Activated CD4-positive, alpha-beta T cell treated with anti-CD3 and anti-CD28 coated beads for 36 hours (primary cell): ENCODE measurements around the gene OSBPL10. TPM values are rescaled to one million over a fixed set of nuclear protein-coding genes. Genes with fewer than 3 reads are reported as not detected.
A peak's percentile ranks its signal among the peaks of the same experiment; 100 is the strongest.

Experiments used
- ATAC-seq: fragments of 200-7000 bp; cut with Tn5 transposase; one replicate; pipeline ENCODE4 v1.10.0; 2021; ENCODE audit warnings: mild to moderate bottlenecking, moderate library complexity
- CTCF ChIA-PET: fragments of 350-600 bp; sonication (Branson Sonifier 250); formaldehyde crosslinking; loops from one replicate; lab custom pipeline; 2021; ENCODE audit warnings: antibody characterized with exemption; lab: Charles Lee
- POLR2A ChIA-PET: fragments of 350-600 bp; sonication (Branson Sonifier 250); formaldehyde crosslinking; loops from one replicate; lab custom pipeline; 2021; ENCODE audit warnings: antibody characterized with exemption, inconsistent platforms; lab: Charles Lee
- DNase-seq: peaks from one replicate; pipeline ENCODE4 v3.0.0-alpha.2; 2020
- H3K27ac Mint-ChIP-seq: one replicate; pipeline ENCODE4 v1.8.0; 2021; ENCODE audit warnings: mixed read lengths
- H3K27me3 Mint-ChIP-seq: one replicate; pipeline ENCODE4 v1.8.0; 2021; ENCODE audit warnings: mixed read lengths
- H3K36me3 Mint-ChIP-seq: one replicate; pipeline ENCODE4 v1.8.0; 2021; ENCODE audit warnings: low read depth, mixed read lengths
- H3K4me1 Mint-ChIP-seq: one replicate; pipeline ENCODE4 v1.8.0; 2021; ENCODE audit warnings: mixed read lengths
- H3K4me3 Mint-ChIP-seq: one replicate; pipeline ENCODE4 v1.8.0; 2021; ENCODE audit warnings: mild to moderate bottlenecking, moderate library complexity, mixed read lengths
- H3K9me3 Mint-ChIP-seq: one replicate; pipeline ENCODE4 v1.8.0; 2021; ENCODE audit warnings: low read depth, mixed read lengths
- intact Hi-C, 2 experiments: fragments of 100-400 bp; cut with DNase I in 1 of 2; cut with micrococcal nuclease in 1 of 2; formaldehyde crosslinking; loops; one replicate each; pipeline versions ENCODE4 v1.14.2 to v1.15.1; 2022 to 2024; cut with DNase I, micrococcal nuclease
- total RNA-seq, 2 experiments: library from RNA; stranded (reverse); gene quantifications; one replicate each; pipeline ENCODE4 v1.2.3, GENCODE V29; 2021

Gene OSBPL10
- total RNA-seq, 2 experiments from 2014 or later = 11.2 to 11.8 TPM

- intact Hi-C loops = no loop called here
- no peaks in the 10 kb centered on the region for H3K27me3 Mint-ChIP-seq
- ChIA-PET CTCF (interaction anchor here (0.6 to 1.0 kb wide), 2 partner anchors 104 to 299 kb away, joined by 3 to 5 read pairs; no protein-coding TSS in a partner anchor), POLR2A (no interaction called here)
- no peak overlapping the region for H3K4me3 Mint-ChIP-seq
- H3K27ac Mint-ChIP-seq = no peak overlapping the region
- DNase-seq (no peak), ATAC-seq (no peak)
- peaks cover 62% of the 10 kb centered on the region for H3K36me3 Mint-ChIP-seq
- no peaks in the 10 kb centered on the region for H3K9me3 Mint-ChIP-seq
- peaks cover 26% of the 10 kb centered on the region for H3K4me1 Mint-ChIP-seq
Observed at GRCh38 chr3:31624083-31624709, 356.9 kb downstream of the OSBPL10 start.

GRCh38 chr3:31622636-31623288 lies 358.3 kb downstream of the OSBPL10 start:
- DNase-seq (no peak), ATAC-seq (no peak)
- ChIA-PET POLR2A (no interaction called here), CTCF (no interaction called here)
- peaks cover 64% of the 10 kb centered on the region for H3K36me3 Mint-ChIP-seq
- no peaks in the 10 kb centered on the region for H3K27me3 Mint-ChIP-seq
- peaks cover 24% of the 10 kb centered on the region for H3K4me1 Mint-ChIP-seq
- no peak overlapping the region for H3K27ac Mint-ChIP-seq
- H3K9me3 Mint-ChIP-seq = no peaks in the 10 kb centered on the region
- intact Hi-C loops = no loop called here
- H3K4me3 Mint-ChIP-seq = no peak overlapping the region

- ChIA-PET POLR2A (no interaction called here), CTCF (no interaction called here)
- no peaks in the 10 kb centered on the region for H3K27me3 Mint-ChIP-seq
- intact Hi-C loops = no loop called here
- no peak overlapping the region for H3K27ac Mint-ChIP-seq
- H3K36me3 Mint-ChIP-seq = peaks cover 60% of the 10 kb centered on the region
- ATAC-seq (no peak), DNase-seq (no peak)
- H3K9me3 Mint-ChIP-seq = no peaks in the 10 kb centered on the region
- peaks cover 19% of the 10 kb centered on the region for H3K4me1 Mint-ChIP-seq
- H3K4me3 Mint-ChIP-seq = no peak overlapping the region
Observed at GRCh38 chr3:31621314-31621713, 359.7 kb downstream of the OSBPL10 start.

GRCh38 chr3:31620656-31621055 lies 360.4 kb downstream of the OSBPL10 start:
- no peak for DNase-seq
- ATAC-seq = peak; percentile 86
- no peaks in the 10 kb centered on the region for H3K27me3 Mint-ChIP-seq
- peaks cover 22% of the 10 kb centered on the region for H3K4me1 Mint-ChIP-seq
- H3K36me3 Mint-ChIP-seq = peaks cover 60% of the 10 kb centered on the region
- CTCF ChIA-PET = no interaction called here
- no peak overlapping the region for H3K27ac Mint-ChIP-seq
- intact Hi-C loops = no loop called here
- POLR2A ChIA-PET = no interaction called here
- H3K4me3 Mint-ChIP-seq = no peak overlapping the region
- no peaks in the 10 kb centered on the region for H3K9me3 Mint-ChIP-seq

DNA sequence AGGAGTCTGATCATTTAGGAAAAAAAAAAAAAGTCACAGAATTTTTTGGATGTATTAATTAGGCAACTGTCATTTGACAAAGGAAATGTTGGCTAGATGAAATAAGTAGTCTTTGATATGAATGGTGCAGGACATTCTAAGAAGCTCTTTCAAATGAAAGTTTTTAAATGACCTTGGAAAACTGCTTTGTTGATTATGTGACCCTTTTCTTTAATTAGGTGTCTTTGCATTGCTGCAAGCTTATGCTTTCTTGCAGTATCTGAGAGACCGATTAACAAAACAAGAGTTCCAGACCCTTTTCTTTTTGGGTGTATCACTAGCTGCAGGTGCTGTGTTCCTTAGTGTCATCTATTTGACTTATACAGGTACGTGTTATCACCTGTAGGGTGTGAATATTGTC lies 364.4 kb downstream of the OSBPL10 start:
- POLR2A ChIA-PET = no interaction called here
- CTCF ChIA-PET = no interaction called here
- Mint-ChIP-seq H3K9me3 (no peaks in the 10 kb centered on the region), H3K27me3 (no peaks in the 10 kb centered on the region), H3K4me3 (no peak overlapping the region), H3K27ac (no peak overlapping the region), H3K4me1 (peaks cover 47% of the 10 kb centered on the region), H3K36me3 (peaks cover 53% of the 10 kb centered on the region)
- no peak for ATAC-seq
- no peak for DNase-seq
- intact Hi-C loops = no loop called here

DNA sequence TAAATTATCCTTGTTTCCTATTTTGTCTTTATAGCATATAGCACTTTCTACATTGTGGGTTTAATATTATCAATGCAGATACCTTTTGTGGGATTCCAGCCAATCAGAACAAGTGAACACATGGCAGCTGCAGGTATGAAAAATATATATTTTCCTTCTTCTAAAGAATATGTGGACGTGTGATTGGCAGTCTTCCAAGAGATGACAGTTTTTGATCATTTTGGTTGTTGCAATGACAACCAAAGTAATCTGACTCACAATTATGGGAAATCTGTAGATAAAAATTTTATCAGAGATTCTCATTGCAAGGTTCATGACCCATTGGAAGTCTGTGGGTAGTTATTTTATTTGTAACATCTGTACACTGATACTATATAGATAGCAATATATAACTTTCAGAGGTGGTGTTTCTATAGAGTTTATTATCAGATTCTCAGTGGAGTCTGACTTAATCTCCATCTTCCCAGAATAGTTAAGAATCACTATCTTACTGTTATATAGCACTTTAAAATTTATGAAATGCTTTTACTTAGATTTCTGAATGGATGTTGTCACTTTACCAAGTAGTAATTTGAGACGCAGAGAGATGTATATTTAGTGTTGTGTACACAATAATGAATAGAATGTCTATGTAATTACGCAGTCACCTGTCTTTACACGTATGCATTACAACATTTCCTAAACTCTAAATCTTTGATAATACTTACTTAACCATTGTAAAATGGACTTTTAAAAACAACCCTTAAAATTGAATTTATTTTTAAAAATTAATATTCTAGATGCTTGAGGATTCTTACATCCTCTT lies 365.8 kb downstream of the OSBPL10 start:
- intact Hi-C loops = no loop called here
- DNase-seq (no peak), ATAC-seq (peak; percentile 39)
- Mint-ChIP-seq H3K36me3 (peaks cover 49% of the 10 kb centered on the region), H3K9me3 (peaks cover 4% of the 10 kb centered on the region), H3K27ac (no peak overlapping the region), H3K4me3 (no peak overlapping the region), H3K4me1 (peaks cover 44% of the 10 kb centered on the region), H3K27me3 (no peaks in the 10 kb centered on the region)
- CTCF ChIA-PET = no interaction called here
- POLR2A ChIA-PET = no interaction called here

GRCh38 chr3:31614162-31614921 lies 366.7 kb downstream of the OSBPL10 start:
- H3K27ac Mint-ChIP-seq = no peak overlapping the region

DNA sequence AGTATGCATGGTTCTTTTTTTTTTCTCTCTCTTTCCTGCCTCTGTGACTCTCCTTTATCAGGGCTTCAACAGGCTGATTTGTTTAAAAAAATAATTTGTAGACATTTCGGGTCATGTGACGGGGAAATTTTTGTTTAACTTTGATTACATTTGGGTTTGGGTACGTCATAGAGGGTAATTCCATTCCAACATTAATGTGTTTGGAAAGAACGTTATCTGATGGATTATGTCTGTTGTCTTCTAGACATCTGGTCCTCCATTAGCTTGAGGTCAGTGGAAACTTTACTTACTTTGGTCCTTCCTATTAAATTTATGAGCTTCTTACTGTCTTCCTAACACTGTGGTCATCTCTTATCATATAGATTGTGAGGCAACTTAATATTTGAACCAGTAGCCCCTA lies 367.4 kb downstream of the OSBPL10 start:
- H3K4me1 Mint-ChIP-seq = peaks cover 51% of the 10 kb centered on the region
- intact Hi-C loops = no loop called here
- peaks cover 44% of the 10 kb centered on the region for H3K36me3 Mint-ChIP-seq

More at GRCh38 chr3:31614162-31614921, 366.7 kb downstream of the OSBPL10 start:
- intact Hi-C loops = no loop called here
- POLR2A ChIA-PET = no interaction called here
- peaks cover 4% of the 10 kb centered on the region for H3K9me3 Mint-ChIP-seq
- peaks cover 48% of the 10 kb centered on the region for H3K36me3 Mint-ChIP-seq
- H3K4me3 Mint-ChIP-seq = no peak overlapping the region
- H3K27me3 Mint-ChIP-seq = no peaks in the 10 kb centered on the region
- CTCF ChIA-PET = interaction anchor here (1.0 kb wide), 1 partner anchor 154 kb away, joined by 4 read pairs; no protein-coding TSS in a partner anchor
- ATAC-seq = no peak
- DNase-seq = no peak
- H3K4me1 Mint-ChIP-seq = peaks cover 48% of the 10 kb centered on the region

GRCh38 chr3:31613177-31613576 lies 367.9 kb downstream of the OSBPL10 start:
- Mint-ChIP-seq H3K27ac (no peak overlapping the region), H3K27me3 (no peaks in the 10 kb centered on the region), H3K9me3 (peaks cover 4% of the 10 kb centered on the region), H3K36me3 (peaks cover 45% of the 10 kb centered on the region), H3K4me3 (no peak overlapping the region), H3K4me1 (peaks cover 55% of the 10 kb centered on the region)
- POLR2A ChIA-PET = no interaction called here
- CTCF ChIA-PET = interaction anchor here (0.5 to 1.0 kb wide), 2 partner anchors 35 to 155 kb away, joined by 4 read pairs; no protein-coding TSS in a partner anchor
- intact Hi-C loops = no loop called here
- DNase-seq (no peak), ATAC-seq (no peak)

More for the DNA sequence above, 367.4 kb downstream of the OSBPL10 start:
- no peak for DNase-seq
- Mint-ChIP-seq H3K9me3 (peaks cover 4% of the 10 kb centered on the region), H3K4me3 (no peak overlapping the region), H3K27ac (no peak overlapping the region), H3K27me3 (no peaks in the 10 kb centered on the region)
- POLR2A ChIA-PET = no interaction called here
- CTCF ChIA-PET = interaction anchor here (1.0 kb wide), 1 partner anchor 155 kb away, joined by 4 read pairs; no protein-coding TSS in a partner anchor
- no peak for ATAC-seq
